Trophoblast cell (in vitro differentiated cells and primary cell): ENCODE results near the gene PRSS36.

Experiments
- DNase-seq, 2 donors: peaks; one replicate each; pipeline ENCODE4 v3.0.0-alpha.2; 2016
- H2AFZ ChIP-seq: 2 replicates; pipeline ENCODE4 v1.6.1; 2013; ENCODE audit warnings: low read length, moderate library complexity, mild to moderate bottlenecking; ENCODE audit not compliant: insufficient read depth, poor library complexity
- H2AK5ac ChIP-seq: 2 replicates; pipeline ENCODE4 v1.6.1; 2013; ENCODE audit warnings: mild to moderate bottlenecking, low read length
- H2BK120ac ChIP-seq: 2 replicates; pipeline ENCODE4 v1.6.1; 2013; ENCODE audit warnings: low read length, mild to moderate bottlenecking, moderate library complexity; ENCODE audit not compliant: insufficient read depth, poor library complexity
- H2BK12ac ChIP-seq: 2 replicates; pipeline ENCODE4 v1.6.1; 2013; ENCODE audit warnings: mild to moderate bottlenecking, low read length, moderate library complexity
- H2BK5ac ChIP-seq: 2 replicates; pipeline ENCODE4 v1.6.1; 2013; ENCODE audit warnings: low read length, low read depth, moderate library complexity, mild to moderate bottlenecking; ENCODE audit not compliant: poor library complexity
- H3K14ac ChIP-seq: 2 replicates; pipeline ENCODE4 v1.6.1; 2013; ENCODE audit warnings: mild to moderate bottlenecking, low read length
- H3K18ac ChIP-seq: 2 replicates; pipeline ENCODE4 v1.6.1; 2013; ENCODE audit warnings: mild to moderate bottlenecking, low read length
- H3K23ac ChIP-seq: 2 replicates; pipeline ENCODE4 v1.6.1; 2013; ENCODE audit warnings: low read length
- H3K27ac ChIP-seq: 2 replicates; pipeline ENCODE4 v1.5.1; 2013; ENCODE audit warnings: low read depth, mild to moderate bottlenecking, inconsistent platforms, low read length, moderate library complexity
- H3K27me3 ChIP-seq: 2 replicates; pipeline ENCODE4 v1.6.1; 2013; ENCODE audit warnings: inconsistent platforms, mild to moderate bottlenecking, low read length, moderate library complexity; ENCODE audit not compliant: insufficient read depth
- H3K36me3 ChIP-seq, 2 experiments: 1 replicate in 1 of 2; 2 replicates in 1 of 2; pipeline ENCODE4 v1.6.1; 2013; ENCODE audit warnings: low read length in 2 of 2, mild to moderate bottlenecking in 2 of 2, moderate library complexity in 1 of 2; ENCODE audit not compliant: insufficient read depth in 2 of 2, control insufficient read depth in 1 of 2
- H3K4ac ChIP-seq: 2 replicates; pipeline ENCODE4 v1.6.1; 2013; ENCODE audit warnings: low read depth, mild to moderate bottlenecking, low read length, moderate library complexity
- H3K4me1 ChIP-seq, 2 experiments: 1 replicate in 1 of 2; 2 replicates in 1 of 2; pipeline ENCODE4 v1.6.1; 2013; ENCODE audit warnings: low read length in 2 of 2, mild to moderate bottlenecking in 2 of 2, moderate library complexity in 1 of 2; ENCODE audit not compliant: insufficient read depth in 2 of 2, control insufficient read depth in 1 of 2
- H3K4me2 ChIP-seq: 2 replicates; pipeline ENCODE4 v1.6.1; 2013; ENCODE audit warnings: inconsistent platforms, mild to moderate bottlenecking, low read length, moderate library complexity
- H3K4me3 ChIP-seq: 2 replicates; pipeline ENCODE4 v1.5.1; 2013; ENCODE audit warnings: mild to moderate bottlenecking, low read depth, low read length, inconsistent platforms
- H3K79me1 ChIP-seq: one replicate; pipeline ENCODE4 v1.6.1; 2013; ENCODE audit warnings: low read length
- H3K79me2 ChIP-seq: 2 replicates; pipeline ENCODE4 v1.6.1; 2013; ENCODE audit warnings: low read length, mild to moderate bottlenecking; ENCODE audit not compliant: control insufficient read depth, insufficient read depth, poor library complexity
- H3K9ac ChIP-seq: 2 replicates; pipeline ENCODE4 v1.6.1; 2013; ENCODE audit warnings: mild to moderate bottlenecking, low read length
- H3K9me3 ChIP-seq: 2 replicates; pipeline ENCODE4 v1.6.1; 2013; ENCODE audit warnings: low read depth, mild to moderate bottlenecking, control low read depth, inconsistent platforms, low read length; ENCODE audit not compliant: insufficient read depth
- H4K12ac ChIP-seq: 2 replicates; pipeline ENCODE4 v1.6.1; 2013; ENCODE audit warnings: low read depth, mild to moderate bottlenecking, low read length, moderate library complexity
- H4K8ac ChIP-seq: 2 replicates; pipeline ENCODE4 v1.6.1; 2013; ENCODE audit warnings: low read depth, mild to moderate bottlenecking, low read length, moderate library complexity
- H4K91ac ChIP-seq: one replicate; pipeline ENCODE4 v1.6.1; 2013; ENCODE audit warnings: low read depth, mild to moderate bottlenecking, low read length, moderate library complexity
- WGBS: extraction: QIAGEN DNeasy Blood & Tissue Kit; methylation state at CpG from one replicate; pipeline ENCODE4 v1.1.7; 2013; ENCODE audit warnings: missing lambda C conversion rate; ENCODE audit not compliant: insufficient read length, insufficient coverage; ENCODE audit errors: extremely low coverage; 5-methylcytosine and 5-hydroxymethylcytosine counted together

Gene PRSS36

DNA sequence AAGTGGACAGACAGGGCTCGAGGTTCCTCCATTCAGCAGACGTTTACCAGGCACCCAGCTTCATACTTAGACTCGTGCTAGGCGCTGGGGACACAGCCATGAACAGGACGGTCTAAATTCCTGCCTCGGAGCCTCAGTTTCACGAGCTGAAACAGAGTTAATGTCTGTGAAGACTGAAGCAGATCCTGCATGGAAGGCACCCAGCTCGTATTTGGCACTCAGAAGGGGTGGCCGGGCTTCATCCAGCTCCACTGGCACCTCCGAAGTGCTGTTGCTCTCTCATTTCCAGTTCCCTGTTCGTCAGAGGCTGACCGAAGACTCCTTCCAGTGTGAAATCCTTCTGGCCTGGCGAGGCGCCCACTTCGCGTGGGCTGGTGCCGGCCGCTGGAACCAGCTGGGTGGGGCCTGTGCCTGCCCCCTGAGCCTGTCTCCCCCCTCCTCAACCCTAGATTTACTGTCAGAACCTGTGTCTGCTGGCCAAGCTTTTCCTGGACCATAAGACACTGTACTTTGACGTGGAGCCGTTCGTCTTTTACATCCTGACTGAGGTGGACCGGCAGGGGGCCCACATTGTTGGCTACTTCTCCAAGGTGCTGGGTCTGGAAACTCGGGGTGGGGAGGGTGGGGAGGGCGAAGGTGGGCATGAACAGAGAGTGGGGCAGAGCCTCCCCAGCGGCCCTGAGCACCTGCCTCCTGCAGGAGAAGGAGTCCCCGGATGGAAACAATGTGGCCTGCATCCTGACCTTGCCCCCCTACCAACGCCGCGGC, 20.1 kb downstream of the PRSS36 start:
- no peak overlapping the region for H3K9ac ChIP-seq
- H3K36me3 ChIP-seq = peaks cover 37 to 42% of the 10 kb centered on the region in 2 experiments
- no CpG with 5 or more reads among the region's 29 CpGs for WGBS
- peak in 1 of 2 donors; percentile 25 for DNase-seq
- H2BK12ac ChIP-seq = peak overlapping the region; percentile 67
- no peak overlapping the region for H4K12ac ChIP-seq
- peak overlapping the region; percentile 69 for H2BK120ac ChIP-seq
- peak overlapping the region; percentile 75 for H2AK5ac ChIP-seq
- peak overlapping the region; percentile 31 for H3K4ac ChIP-seq
- peak overlapping the region; percentile 83 for H4K91ac ChIP-seq
- peak overlapping the region; percentile 33 for H2BK5ac ChIP-seq
- H3K79me2 ChIP-seq = peaks cover 10% of the 10 kb centered on the region
- H3K4me2 ChIP-seq = no peak overlapping the region
- H3K4me3 ChIP-seq = no peak overlapping the region
- peak overlapping the region; percentile 64 for H3K18ac ChIP-seq
- H3K14ac ChIP-seq = peak overlapping the region; percentile 68
- H4K8ac ChIP-seq = no peak overlapping the region
- no peaks in the 10 kb centered on the region for H3K9me3 ChIP-seq
- no peaks in the 10 kb centered on the region for H3K27me3 ChIP-seq
- H2AFZ ChIP-seq = no peak overlapping the region
- H3K4me1 ChIP-seq = peaks cover 33 to 35% of the 10 kb centered on the region in 2 experiments
- H3K27ac ChIP-seq = no peak overlapping the region
- peaks cover 13% of the 10 kb centered on the region for H3K79me1 ChIP-seq
- H3K23ac ChIP-seq = no peak overlapping the region

DNA sequence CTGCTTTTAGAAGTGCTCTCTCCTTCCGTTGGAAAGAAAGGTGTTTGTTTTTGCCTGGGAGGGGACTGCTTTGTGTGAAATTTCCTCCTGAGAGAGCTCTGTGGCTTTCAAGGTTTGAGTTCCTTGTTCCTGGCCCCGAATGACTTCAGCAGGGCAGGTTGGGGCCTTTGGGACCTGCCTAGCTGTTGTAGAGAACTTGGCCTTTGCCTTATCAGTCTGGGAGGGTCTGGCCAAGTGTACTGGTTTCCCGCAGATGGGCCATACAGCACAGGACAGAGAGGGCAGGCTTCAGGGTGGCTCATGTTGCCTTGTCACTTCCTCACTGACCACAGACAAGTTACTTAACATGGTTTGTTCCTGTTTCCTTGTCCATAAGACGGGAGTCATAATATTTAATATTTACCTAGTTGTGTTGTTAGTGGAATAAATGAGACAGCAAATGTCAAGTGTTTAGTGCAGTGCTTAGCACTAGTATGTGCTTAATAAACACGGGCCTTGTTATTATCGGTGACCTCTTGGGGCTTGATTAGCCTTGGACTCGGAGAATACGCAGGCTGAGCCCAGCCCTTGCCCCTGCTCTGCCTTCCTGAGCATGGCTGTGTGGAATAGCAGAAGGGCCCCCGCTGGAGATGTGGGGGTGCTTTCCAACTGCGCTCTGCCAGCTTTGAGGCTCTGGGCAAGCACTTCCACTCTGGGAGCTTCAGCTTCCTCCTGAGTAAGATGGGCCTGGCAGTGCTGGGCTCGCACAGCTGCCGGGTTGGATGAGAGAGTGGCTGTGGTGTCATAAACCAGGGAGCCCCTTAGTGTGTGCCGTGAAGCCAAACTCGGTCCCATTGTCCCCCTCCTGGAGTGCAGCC, 20.9 kb downstream of the PRSS36 start:
- Histone ChIP-seq H3K4me3 (no peak overlapping the region), H2BK120ac (no peak overlapping the region), H2AK5ac (peak overlapping the region; percentile 23), H3K18ac (no peak overlapping the region), H3K27me3 (no peaks in the 10 kb centered on the region), H3K79me2 (peaks cover 3% of the 10 kb centered on the region), H2BK5ac (no peak overlapping the region), H4K12ac (no peak overlapping the region), H3K4ac (no peak overlapping the region), H3K14ac (no peak overlapping the region), H3K79me1 (peaks cover 11% of the 10 kb centered on the region), H2BK12ac (peak overlapping the region; percentile 47), H3K23ac (no peak overlapping the region), H3K9me3 (no peaks in the 10 kb centered on the region), H3K9ac (no peak overlapping the region), H4K8ac (no peak overlapping the region), H4K91ac (peak overlapping the region; percentile 20), H3K4me1 (peaks cover 27 to 29% of the 10 kb centered on the region in 2 experiments), H2AFZ (no peak overlapping the region), H3K36me3 (peaks cover 37 to 42% of the 10 kb centered on the region in 2 experiments), H3K27ac (no peak overlapping the region), H3K4me2 (no peak overlapping the region)
- no CpG with 5 or more reads among the region's 14 CpGs for WGBS
- peak in 1 of 2 donors; percentile 25 for DNase-seq

DNA sequence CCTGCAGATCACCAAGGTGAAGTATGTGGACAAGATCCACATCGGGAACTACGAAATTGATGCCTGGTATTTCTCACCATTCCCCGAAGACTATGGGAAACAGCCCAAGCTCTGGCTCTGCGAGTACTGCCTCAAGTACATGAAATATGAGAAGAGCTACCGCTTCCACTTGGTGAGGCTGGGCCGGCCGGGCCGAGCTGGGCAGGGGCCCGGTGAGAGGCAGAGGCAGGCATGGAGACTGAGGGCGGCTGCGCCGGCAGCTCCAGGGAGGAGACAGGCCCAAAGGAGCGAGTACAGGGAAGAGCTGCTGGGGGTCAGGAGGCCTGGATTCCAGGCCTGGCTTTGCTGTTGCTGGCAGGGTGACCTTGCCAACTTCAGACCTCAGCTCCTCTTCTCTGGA, 22.7 kb downstream of the PRSS36 start:
- Histone ChIP-seq H3K23ac (no peak overlapping the region), H3K79me2 (no peaks in the 10 kb centered on the region), H2AK5ac (no peak overlapping the region), H3K36me3 (peaks cover 20 to 25% of the 10 kb centered on the region in 2 experiments), H3K9me3 (no peaks in the 10 kb centered on the region), H4K91ac (no peak overlapping the region), H4K8ac (no peak overlapping the region), H3K9ac (no peak overlapping the region), H3K4me1 (peaks cover 18 to 20% of the 10 kb centered on the region in 2 experiments), H2BK120ac (no peak overlapping the region), H2AFZ (no peak overlapping the region), H3K18ac (no peak overlapping the region), H3K4me2 (no peak overlapping the region), H3K4me3 (no peak overlapping the region), H3K14ac (no peak overlapping the region), H3K27ac (no peak overlapping the region), H2BK5ac (no peak overlapping the region), H2BK12ac (no peak overlapping the region), H3K27me3 (no peaks in the 10 kb centered on the region), H3K79me1 (peaks cover 11% of the 10 kb centered on the region), H4K12ac (no peak overlapping the region), H3K4ac (no peak overlapping the region)
- DNase-seq = no peak
- no CpG with 5 or more reads among the region's 13 CpGs for WGBS

DNA sequence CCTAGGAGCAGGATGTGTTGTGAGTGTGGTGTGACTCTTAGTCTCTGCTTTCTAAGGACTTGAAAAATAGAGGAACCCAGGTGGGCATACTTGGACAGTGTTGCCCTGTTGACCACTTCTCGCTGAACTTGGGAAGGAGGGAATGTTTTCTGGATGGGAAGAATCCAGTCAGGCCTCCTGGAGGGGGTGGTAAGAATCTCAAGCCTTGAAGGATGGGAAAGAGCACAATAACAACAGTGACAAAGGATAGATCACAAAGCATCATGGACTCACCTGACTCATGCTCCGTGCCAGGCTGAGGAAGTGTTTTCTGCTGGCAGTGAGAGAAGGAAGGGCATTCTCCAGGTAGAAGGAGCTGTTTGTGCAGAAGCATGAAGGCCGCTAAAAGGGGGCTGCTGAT, 24.0 kb downstream of the PRSS36 start:
- no peak for DNase-seq
- Histone ChIP-seq H3K9ac (no peak overlapping the region), H3K27ac (no peak overlapping the region), H3K9me3 (no peaks in the 10 kb centered on the region), H4K91ac (no peak overlapping the region), H2BK12ac (no peak overlapping the region), H2AK5ac (no peak overlapping the region), H3K79me1 (peaks cover 6% of the 10 kb centered on the region), H3K4me1 (peaks cover 7 to 10% of the 10 kb centered on the region in 2 experiments), H3K23ac (no peak overlapping the region), H2BK5ac (no peak overlapping the region), H3K4ac (no peak overlapping the region), H3K4me2 (no peak overlapping the region), H2BK120ac (no peak overlapping the region), H3K4me3 (no peak overlapping the region), H4K12ac (no peak overlapping the region), H4K8ac (no peak overlapping the region), H3K18ac (no peak overlapping the region), H2AFZ (no peak overlapping the region), H3K36me3 (peaks cover 19 to 21% of the 10 kb centered on the region in 2 experiments), H3K14ac (no peak overlapping the region), H3K79me2 (no peaks in the 10 kb centered on the region), H3K27me3 (no peaks in the 10 kb centered on the region)
- WGBS = no CpG with 5 or more reads among the region's 3 CpGs
